HepG2 (cell line): ENCODE results near the gene ZNF554. TPM values are rescaled to one million over a fixed set of nuclear protein-coding genes. Genes with fewer than 3 reads are reported as not detected.

Experiments
- AKAP8 ChIP-seq: sonication (generic); formaldehyde crosslinking; IDR thresholded peaks from 2 replicates; pipeline ENCODE4 v1.5.1; 2020; ENCODE audit warnings: mild to moderate bottlenecking, missing genetic modification reagents
- CAMTA2 ChIP-seq: sonication (generic); formaldehyde crosslinking; IDR thresholded peaks from 2 replicates; pipeline ENCODE4 v1.4.0; 2020; ENCODE audit warnings: mild to moderate bottlenecking, missing genetic modification reagents, borderline replicate concordance
- CREB1 ChIP-seq, 2 experiments: fragments of 450-650 bp in 1 of 2; IDR thresholded peaks; 2 replicates each; pipeline ENCODE4 v1.6.1; 2016 to 2017; ENCODE audit warnings: control low read depth in 1 of 2, mild to moderate bottlenecking in 1 of 2, missing compliant biosample characterization in 1 of 2, missing genetic modification characterization in 1 of 2
- CREB3 ChIP-seq: sonication (generic); formaldehyde crosslinking; IDR thresholded peaks from 2 replicates; pipeline ENCODE4 v1.5.0; 2020; ENCODE audit warnings: missing genetic modification reagents
- ELF1 ChIP-seq: sonication (generic); formaldehyde crosslinking; IDR thresholded peaks from 2 replicates; pipeline ENCODE4 v1.4.0; 2020; ENCODE audit warnings: missing genetic modification reagents
- GFI1 ChIP-seq: sonication (generic); formaldehyde crosslinking; IDR thresholded peaks from 2 replicates; pipeline ENCODE4 v1.5.0; 2020; ENCODE audit warnings: missing genetic modification reagents, mild to moderate bottlenecking, borderline replicate concordance
- IRF1 ChIP-seq: sonication (generic); formaldehyde crosslinking; IDR thresholded peaks from 2 replicates; pipeline ENCODE4 v1.4.0; 2020; ENCODE audit warnings: low read depth, mild to moderate bottlenecking, missing genetic modification reagents
- RBM22 ChIP-seq: fragments of 200-400 bp; formaldehyde crosslinking; optimal IDR thresholded peaks from 2 replicates; pipeline ENCODE3; 2017; ENCODE audit warnings: mild to moderate bottlenecking, low read length, moderate library complexity
- RNF2 ChIP-seq: fragments of 450-650 bp; conservative IDR thresholded peaks from 2 replicates; pipeline ENCODE4 v1.6.1; 2016; ENCODE audit warnings: low read depth
- SATB2 ChIP-seq: sonication (generic); formaldehyde crosslinking; IDR thresholded peaks from 2 replicates; pipeline ENCODE4 v1.5.0; 2020; ENCODE audit warnings: missing genetic modification reagents
- ZBTB20 ChIP-seq: sonication (generic); formaldehyde crosslinking; IDR thresholded peaks from 2 replicates; pipeline ENCODE4 v1.8.1; 2023; ENCODE audit warnings: missing genetic modification reagents, low read depth, mild to moderate bottlenecking, borderline replicate concordance
- ZNF205 ChIP-seq: IDR thresholded peaks from 2 replicates; pipeline ENCODE4 v1.6.1; 2018; ENCODE audit warnings: missing biosample characterization, missing genetic modification reagents
- ZNF333 ChIP-seq: sonication (generic); formaldehyde crosslinking; IDR thresholded peaks from 2 replicates; pipeline ENCODE4 v1.4.0; 2020; ENCODE audit warnings: mild to moderate bottlenecking, missing genetic modification reagents, borderline replicate concordance
- ZNF407 ChIP-seq: sonication (generic); formaldehyde crosslinking; IDR thresholded peaks from one replicate; pipeline ENCODE4 v1.5.1; 2020; ENCODE audit warnings: mild to moderate bottlenecking, missing genetic modification reagents; ENCODE audit errors: not compliant biosample characterization
- ZNF670 ChIP-seq: sonication (generic); formaldehyde crosslinking; IDR thresholded peaks from 2 replicates; pipeline ENCODE4 v1.8.0; 2022; ENCODE audit warnings: mild to moderate bottlenecking, missing genetic modification reagents, borderline replicate concordance
- ZNF691 ChIP-seq: sonication (generic); formaldehyde crosslinking; IDR thresholded peaks from 2 replicates; pipeline ENCODE4 v1.4.0; 2020; ENCODE audit warnings: missing genetic modification reagents, low read depth, mild to moderate bottlenecking, borderline replicate concordance
- polyA plus RNA-seq, 8 experiments: library from polyadenylated mRNA; depleted of rRNA in 3 of 8; stranded (reverse) in 7 of 8; unstranded in 1 of 8; fragments of >200 nt; fragmentation: Illumina TruSeq in 4 of 8; extraction: Trizol in 4 of 8; gene quantifications; 2 replicates each; pipeline versions ENCODE4 v1.2.1 to v1.2.3, GENCODE V29; 2011 to 2016; ENCODE audit warnings: low read depth in 4 of 8, missing spikeins in 1 of 8, mixed read lengths in 1 of 8; ENCODE audit not compliant: insufficient read depth in 1 of 8
- total RNA-seq, 5 experiments: library from RNA; depleted of rRNA; stranded (reverse); fragments of >200 nt; fragmentation: Illumina TruSeq; extraction: Trizol; gene quantifications; 2 replicates each; pipeline ENCODE4 v1.2.3, GENCODE V29; 2016; ENCODE audit warnings: low read depth in 1 of 5

ZNF554 gene
- total and polyA plus RNA-seq, 2 of the 13 experiments (the other 11 are each of a cell fraction or from before 2014, with no cell fraction given) = 2.2 to 2.7 TPM

- TF ChIP-seq CREB3 (CRISPR knock-in tag) (no peak), ZNF333 (CRISPR knock-in tag) (peak; percentile 36; the same call in 1 of the 2 replicates), RBM22 (peak; percentile 31), CAMTA2 (no peak), ZNF407 (CRISPR knock-in tag) (peak; percentile 72), SATB2 (CRISPR knock-in tag) (no peak), ZNF691 (CRISPR knock-in tag) (peak; percentile 89; the same call in 1 of the 2 replicates), ZNF205 (CRISPR knock-in tag) (no peak), ZNF670 (CRISPR knock-in tag) (peak; percentile 90), GFI1 (CRISPR knock-in tag) (peak; percentile 65; the same call in 1 of the 2 replicates), CREB1 (IDR thresholded peaks at IDR 0.05) (peak; percentile 75), CREB1 (CRISPR knock-in tag; IDR thresholded peaks at IDR 0.05) (no peak), ZBTB20 (CRISPR knock-in tag) (peak; percentile 74), AKAP8 (CRISPR knock-in tag) (no peak), IRF1 (no peak), ELF1 (CRISPR knock-in tag) (peak; percentile 77), RNF2 (0 out of 2 replicates have a peak, but pooled peaks have one; percentile 44)
Measured at GRCh38 chr19:2819540-2820111, at the start of gene ZNF554 (continued).
